Measurements from ENCODE around the gene UBE2E2. TPM values are rescaled to one million over a fixed set of nuclear protein-coding genes. Genes with fewer than 3 reads are reported as not detected.

Gene UBE2E2
- total RNA-seq, 1 donor from 2014 or later, result 55.8 TPM

- TF ChIP-seq CTCF (conservative IDR thresholded peaks at IDR 0.05), result no peak
- Mint-ChIP-seq H3K4me1 (ENCODE audit: unreplicated experiment) (peaks cover 12% of the 10 kb centered on the region), H3K36me3 (no peaks in the 10 kb centered on the region), H3K9me3 (no peaks in the 10 kb centered on the region), H3K27ac (no peak overlapping the region), H3K27me3 (no peaks in the 10 kb centered on the region), H3K4me3 (no peak overlapping the region)
- no peak for DNase-seq (ENCODE audit: extremely low spot score, unreplicated experiment)
These were observed 173.6 kb downstream of the UBE2E2 start for GRCh38 chr3:23376516-23377248.

DNA sequence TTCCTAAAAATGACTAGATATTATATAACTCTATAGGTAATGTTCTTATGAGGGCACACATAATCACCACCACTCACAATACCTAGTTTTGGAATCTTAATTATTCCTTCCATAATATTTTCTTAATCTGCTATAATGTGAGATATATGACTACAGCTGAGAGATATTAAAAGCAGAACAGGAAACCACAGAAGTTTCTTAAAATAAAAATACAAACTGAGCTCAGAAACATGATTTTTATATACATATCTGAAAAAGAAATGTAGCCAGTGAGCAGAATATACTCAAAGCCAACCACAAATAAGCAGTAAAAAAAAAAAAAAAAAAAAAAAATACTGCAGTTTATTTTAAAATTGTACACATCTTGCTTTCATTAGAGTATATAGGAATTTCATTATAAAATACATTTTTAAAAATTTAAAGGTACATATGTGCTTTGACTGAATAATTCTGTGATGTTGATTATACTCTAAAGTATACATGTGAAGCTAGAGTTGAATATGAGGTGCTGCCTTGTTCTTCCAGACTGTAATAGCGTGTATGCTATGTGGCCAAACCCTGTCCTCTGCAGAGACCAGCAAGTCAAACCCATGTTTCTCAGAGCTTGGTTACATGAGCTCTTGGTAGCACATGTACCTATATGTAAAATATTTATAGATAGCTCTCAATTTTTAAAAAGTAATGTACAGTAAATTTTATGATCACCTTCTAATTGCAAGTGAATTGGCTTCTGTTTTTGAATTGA, 175.0 kb downstream of the UBE2E2 start:
- no peak for DNase-seq (ENCODE audit: extremely low spot score, unreplicated experiment)
- TF ChIP-seq CTCF (conservative IDR thresholded peaks at IDR 0.05), result no peak
- Mint-ChIP-seq H3K4me1 (ENCODE audit: unreplicated experiment) (peaks cover 2% of the 10 kb centered on the region), H3K36me3 (no peaks in the 10 kb centered on the region), H3K27ac (no peak overlapping the region), H3K9me3 (no peaks in the 10 kb centered on the region), H3K4me3 (no peak overlapping the region), H3K27me3 (no peaks in the 10 kb centered on the region)

DNA sequence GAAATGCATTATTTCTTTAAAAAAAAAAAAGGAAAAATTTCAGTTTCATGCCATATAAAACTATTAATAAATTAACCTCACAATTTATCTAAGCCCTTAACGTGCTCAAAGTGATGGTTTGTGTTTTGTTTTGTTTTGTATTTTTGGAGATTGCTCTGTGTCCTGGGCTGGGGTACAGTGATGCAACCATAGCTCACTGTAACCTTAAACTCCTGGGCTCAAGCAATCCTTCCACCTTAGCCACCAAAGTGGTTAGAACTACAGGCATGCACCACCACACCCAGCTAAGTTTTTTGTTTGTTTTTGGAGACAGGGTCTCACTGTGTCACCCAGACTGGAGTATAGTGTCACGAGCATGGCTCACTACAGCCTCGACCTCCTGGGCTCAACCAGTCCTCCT, 180.7 kb downstream of the UBE2E2 start:
- Mint-ChIP-seq H3K4me1 (ENCODE audit: unreplicated experiment) (peaks cover 9% of the 10 kb centered on the region), H3K27ac (no peak overlapping the region), H3K9me3 (no peaks in the 10 kb centered on the region), H3K27me3 (no peaks in the 10 kb centered on the region), H3K36me3 (no peaks in the 10 kb centered on the region), H3K4me3 (no peak overlapping the region)
- no peak for TF ChIP-seq CTCF (conservative IDR thresholded peaks at IDR 0.05)
- no peak for DNase-seq (ENCODE audit: extremely low spot score, unreplicated experiment)

DNA sequence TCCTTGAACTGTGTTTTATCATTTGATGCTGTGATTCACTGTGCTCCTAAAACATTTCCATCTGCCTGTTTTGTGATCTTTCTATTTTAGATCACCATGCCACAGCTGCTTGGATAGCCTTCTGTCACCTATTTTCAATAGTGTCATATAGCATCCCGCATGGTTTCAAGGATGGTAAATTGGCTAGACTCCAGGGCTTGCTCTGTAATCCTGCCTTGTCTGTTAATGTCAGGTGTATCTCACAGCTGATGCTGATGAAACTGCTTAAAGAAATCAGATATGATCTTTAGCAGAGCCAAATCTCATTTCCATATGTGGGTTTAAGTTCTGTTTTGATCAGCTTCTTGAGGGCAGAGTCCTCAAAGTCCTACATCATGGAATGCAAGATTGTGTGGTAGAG, 182.2 kb downstream of the UBE2E2 start:
- H3K4me1 Mint-ChIP-seq (ENCODE audit: unreplicated experiment), result peaks cover 9% of the 10 kb centered on the region
- H3K27ac Mint-ChIP-seq, result no peak overlapping the region
- H3K4me3 Mint-ChIP-seq, result no peak overlapping the region

GRCh38 chr3:23387286-23387918, 184.3 kb downstream of the UBE2E2 start:
- peaks cover 4% of the 10 kb centered on the region for H3K9me3 Mint-ChIP-seq
- no peak overlapping the region for H3K4me3 Mint-ChIP-seq
- H3K36me3 Mint-ChIP-seq, result no peaks in the 10 kb centered on the region
- no peak overlapping the region for H3K27ac Mint-ChIP-seq
- DNase-seq (ENCODE audit: extremely low spot score, unreplicated experiment), result no peak
- TF ChIP-seq CTCF (conservative IDR thresholded peaks at IDR 0.05), result no peak
- H3K4me1 Mint-ChIP-seq (ENCODE audit: unreplicated experiment), result peaks cover 9% of the 10 kb centered on the region
- H3K27me3 Mint-ChIP-seq, result no peaks in the 10 kb centered on the region

More for the DNA sequence above, 182.2 kb downstream of the UBE2E2 start:
- no peak for DNase-seq (ENCODE audit: extremely low spot score, unreplicated experiment)
- TF ChIP-seq CTCF (conservative IDR thresholded peaks at IDR 0.05), result no peak
- no peaks in the 10 kb centered on the region for H3K27me3 Mint-ChIP-seq
- H3K9me3 Mint-ChIP-seq, result peaks cover 1% of the 10 kb centered on the region
- H3K36me3 Mint-ChIP-seq, result no peaks in the 10 kb centered on the region
